ENCODE results near the gene SOX15. TPM values are rescaled to one million over a fixed set of nuclear protein-coding genes. Genes with fewer than 3 reads are reported as not detected.

Gene SOX15
- total RNA-seq, 1 experiment from 2014 or later: 6.3 TPM

DNA sequence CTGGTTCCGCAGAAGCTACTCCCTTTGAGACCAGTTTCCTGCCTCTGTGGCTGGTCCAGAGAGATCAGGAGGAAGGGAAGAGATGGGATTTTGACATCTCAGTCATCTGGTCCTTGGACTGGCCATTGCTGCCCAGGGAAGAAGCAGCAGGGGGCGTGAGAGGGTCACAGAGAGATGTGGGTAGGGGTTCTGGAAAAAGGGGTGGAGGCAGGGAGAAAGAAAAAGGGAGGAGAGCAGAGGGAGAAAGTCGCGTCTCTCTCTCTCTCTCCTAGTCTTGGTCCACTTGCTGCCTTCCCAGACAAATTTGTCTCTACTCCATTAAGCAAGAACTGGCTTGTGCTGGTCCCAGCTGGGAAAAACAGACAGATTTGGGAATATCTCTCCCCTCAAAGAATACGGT lies 44.5 kb upstream of the SOX15 start:
- intact Hi-C loops (cut with micrococcal nuclease): loop anchor here (5.0 kb wide), 1 partner anchor 53 kb away; the partner anchor contains the start of genes TP53 and WRAP53
- POLR2A ChIA-PET (ENCODE audit: unreplicated experiment): no interaction called here
- Histone ChIP-seq H2AFZ (ENCODE audit: low read length) (no peak overlapping the region), H3K4me3 (ENCODE audit: low read length) (no peak overlapping the region), H4K20me1 (ENCODE audit: low read length) (no peaks in the 10 kb centered on the region), H3K4me2 (ENCODE audit: low read length) (no peak overlapping the region), H3K9me3 (ENCODE audit: low read length) (no peaks in the 10 kb centered on the region), H3K9me2 (replicated peaks; ENCODE audit: low read length) (no peaks in the 10 kb centered on the region), H3K27me3 (ENCODE audit: low read length) (no peaks in the 10 kb centered on the region), H3F3A (ENCODE audit: low read length, unreplicated experiment) (no peaks in the 10 kb centered on the region), H3K27ac (ENCODE audit: low read length) (no peak overlapping the region), H3K4me1 (ENCODE audit: insufficient read depth, low read length) (no peaks in the 10 kb centered on the region), H3K79me2 (ENCODE audit: low read length) (no peaks in the 10 kb centered on the region), H3K9ac (ENCODE audit: low read length) (no peak overlapping the region), H3K36me3 (ENCODE audit: low read depth, low read length) (no peaks in the 10 kb centered on the region)
- DNase-seq (peak; percentile 38), ATAC-seq (peak; percentile 50)
- TF ChIP-seq EZH2phosphoT487 (IDR thresholded peaks at IDR 0.05; ENCODE audit: borderline replicate concordance, low read length) (no peak), CTCF (conservative IDR thresholded peaks at IDR 0.05; ENCODE audit: low read depth, low read length) (peak; percentile 54), EZH2 (IDR thresholded peaks at IDR 0.05; ENCODE audit: low read length, unreplicated experiment) (no peak)
- no TSS peak for BruUV-seq (replicated peaks)
- CTCF ChIA-PET: no interaction called here

- H3K36me3 ChIP-seq (ENCODE audit: low read depth, low read length): no peaks in the 10 kb centered on the region
- no peaks in the 10 kb centered on the region for H3K4me1 ChIP-seq (ENCODE audit: insufficient read depth, low read length)
- ChIA-PET POLR2A (ENCODE audit: unreplicated experiment) (no interaction called here), CTCF (interaction anchor here (0.9 to 1.9 kb wide), 2 partner anchors 40 to 55 kb away, joined by 6 to 8 read pairs; partner anchors contain the start of gene WRAP53)
- H3F3A ChIP-seq (ENCODE audit: low read length, unreplicated experiment): no peaks in the 10 kb centered on the region
- no peak overlapping the region for H2AFZ ChIP-seq (ENCODE audit: low read length)
- BruUV-seq (replicated peaks): no TSS peak
- no peaks in the 10 kb centered on the region for H3K27me3 ChIP-seq (ENCODE audit: low read length)
- H3K9me2 ChIP-seq (replicated peaks; ENCODE audit: low read length): no peaks in the 10 kb centered on the region
- H3K9me3 ChIP-seq (ENCODE audit: low read length): no peaks in the 10 kb centered on the region
- no peaks in the 10 kb centered on the region for H4K20me1 ChIP-seq (ENCODE audit: low read length)
- no peaks in the 10 kb centered on the region for H3K79me2 ChIP-seq (ENCODE audit: low read length)
- no peak overlapping the region for H3K27ac ChIP-seq (ENCODE audit: low read length)
- no peak for DNase-seq
- no peak for ATAC-seq
- TF ChIP-seq EZH2phosphoT487 (IDR thresholded peaks at IDR 0.05; ENCODE audit: borderline replicate concordance, low read length) (no peak), CTCF (conservative IDR thresholded peaks at IDR 0.05; ENCODE audit: low read depth, low read length) (no peak), EZH2 (IDR thresholded peaks at IDR 0.05; ENCODE audit: low read length, unreplicated experiment) (no peak)
- H3K4me3 ChIP-seq (ENCODE audit: low read length): no peak overlapping the region
- H3K4me2 ChIP-seq (ENCODE audit: low read length): no peak overlapping the region
- no peak overlapping the region for H3K9ac ChIP-seq (ENCODE audit: low read length)
- intact Hi-C loops (cut with micrococcal nuclease): loop anchor here (5.0 kb wide), 1 partner anchor 54 kb away; the partner anchor contains the start of genes TP53 and WRAP53
These were observed 43.2 kb upstream of the SOX15 start for GRCh38 chr17:7633093-7633492.

GRCh38 chr17:7632492-7632894 lies 42.6 kb upstream of the SOX15 start:
- TF ChIP-seq CTCF (conservative IDR thresholded peaks at IDR 0.05; ENCODE audit: low read depth, low read length) (peak; percentile 56), EZH2 (IDR thresholded peaks at IDR 0.05; ENCODE audit: low read length, unreplicated experiment) (no peak), EZH2phosphoT487 (IDR thresholded peaks at IDR 0.05; ENCODE audit: borderline replicate concordance, low read length) (no peak)
- ChIA-PET POLR2A (ENCODE audit: unreplicated experiment) (no interaction called here), CTCF (interaction anchor here (0.6 to 1.9 kb wide), 3 partner anchors 19 to 56 kb away, joined by 6 to 8 read pairs (median 6); partner anchors contain the start of gene WRAP53)
- Histone ChIP-seq H3K79me2 (ENCODE audit: low read length) (0 out of 2 replicates have a peak, but pooled peaks cover under 1% of the 10 kb centered on the region), H3K9ac (ENCODE audit: low read length) (no peak overlapping the region), H2AFZ (ENCODE audit: low read length) (peak overlapping the region; percentile 61; the same call in 1 of the 2 replicates), H3K27ac (ENCODE audit: low read length) (no peak overlapping the region), H3K4me2 (ENCODE audit: low read length) (no peak overlapping the region), H3K4me3 (ENCODE audit: low read length) (no peak overlapping the region), H3K4me1 (ENCODE audit: insufficient read depth, low read length) (no peaks in the 10 kb centered on the region), H3K27me3 (ENCODE audit: low read length) (no peaks in the 10 kb centered on the region), H4K20me1 (ENCODE audit: low read length) (no peaks in the 10 kb centered on the region), H3K9me2 (replicated peaks; ENCODE audit: low read length) (no peaks in the 10 kb centered on the region), H3F3A (ENCODE audit: low read length, unreplicated experiment) (no peaks in the 10 kb centered on the region), H3K9me3 (ENCODE audit: low read length) (no peaks in the 10 kb centered on the region), H3K36me3 (ENCODE audit: low read depth, low read length) (no peaks in the 10 kb centered on the region)
- no TSS peak for BruUV-seq (replicated peaks)
- ATAC-seq (peak; percentile 63), DNase-seq (peak; percentile 58)
- intact Hi-C loops (cut with micrococcal nuclease): loop anchor here (5.0 kb wide), 1 partner anchor 55 kb away; the partner anchor contains the start of genes TP53 and WRAP53
